HEK293 (cell line): ENCODE measurements around the gene SESTD1.

Source experiments
- CTCF ChIA-PET: fragments of 350-600 bp; formaldehyde crosslinking; extraction: SDS; loops from one replicate; lab custom pipeline; 2021; ENCODE audit warnings: antibody characterized with exemption; lab: Yijun Ruan, JAX
- POLR2A ChIA-PET: fragments of 300-600 bp; formaldehyde crosslinking; extraction: SDS; loops from one replicate; lab custom pipeline; 2020; ENCODE audit warnings: antibody characterized with exemption, inconsistent platforms; lab: Yijun Ruan, JAX
- H3K27ac ChIP-seq: fragments of 200-500 bp; sonication (Bioruptor generic); 2 replicates; pipeline ENCODE4 v1.5.1; 2014; ENCODE audit warnings: low read depth, low read length, control low read depth, inconsistent platforms; ENCODE audit errors: extremely low read depth
- H3K36me3 ChIP-seq, 2 experiments: fragments of 200-500 bp in 1 of 2; sonication (Bioruptor generic) in 1 of 2; 1 replicate in 1 of 2; 2 replicates in 1 of 2; pipeline ENCODE4 v1.5.1; 2014 to 2017; ENCODE audit warnings: inconsistent platforms in 2 of 2, low read length in 2 of 2; ENCODE audit not compliant: control insufficient read depth in 2 of 2, insufficient read depth in 1 of 2
- H3K4me1 ChIP-seq: fragments of 200-500 bp; sonication (Bioruptor generic); 2 replicates; pipeline ENCODE4 v1.5.1; 2014; ENCODE audit warnings: mild to moderate bottlenecking, low read length, inconsistent platforms; ENCODE audit not compliant: control insufficient read depth, insufficient read depth
- H3K4me3 ChIP-seq: 2 replicates; pipeline ENCODE4 v1.5.1; 2011; ENCODE audit warnings: low read depth, mild to moderate bottlenecking, control low read depth, low read length, moderate library complexity
- H3K9me3 ChIP-seq: fragments of 200-500 bp; sonication (Bioruptor generic); 2 replicates; pipeline ENCODE4 v1.5.1; 2014; ENCODE audit warnings: low read depth, low read length, inconsistent platforms; ENCODE audit not compliant: control insufficient read depth, insufficient read depth
- GLI4 ChIP-seq: fragments of 450-650 bp; formaldehyde crosslinking; IDR thresholded peaks from 2 replicates; pipeline ENCODE4 v1.5.1; 2016; ENCODE audit warnings: missing biosample characterization, missing genetic modification characterization
- RBAK ChIP-seq: fragments of 450-650 bp; formaldehyde crosslinking; IDR thresholded peaks from 2 replicates; pipeline ENCODE4 v1.5.1; 2016; ENCODE audit warnings: missing biosample characterization, missing genetic modification characterization
- SCRT2 ChIP-seq: fragments of 450-650 bp; formaldehyde crosslinking; IDR thresholded peaks from 2 replicates; pipeline ENCODE4 v1.5.1; 2016; ENCODE audit warnings: missing biosample characterization, missing genetic modification characterization
- TRIM28 ChIP-seq: IDR thresholded peaks from 2 replicates; pipeline ENCODE4 v1.6.1; 2011; ENCODE audit warnings: low read length, control low read depth, borderline replicate concordance
- ZBTB1 ChIP-seq: fragments of 450-650 bp; formaldehyde crosslinking; IDR thresholded peaks from 2 replicates; pipeline ENCODE4 v1.5.1; 2016; ENCODE audit warnings: missing biosample characterization, missing genetic modification characterization
- ZBTB48 ChIP-seq: fragments of 450-650 bp; formaldehyde crosslinking; IDR thresholded peaks from 2 replicates; pipeline ENCODE4 v1.5.1; 2016; ENCODE audit warnings: missing biosample characterization, missing genetic modification characterization
- ZNF133 ChIP-seq: fragments of 450-650 bp; formaldehyde crosslinking; IDR thresholded peaks from 2 replicates; pipeline ENCODE4 v1.5.1; 2016; ENCODE audit warnings: missing biosample characterization, missing genetic modification characterization
- ZNF274 ChIP-seq, 2 experiments: fragments of 200-500 bp in 1 of 2; fragments of 450-650 bp in 1 of 2; sonication (Bioruptor generic) in 1 of 2; formaldehyde crosslinking in 1 of 2; IDR thresholded peaks; 2 replicates each; pipeline versions ENCODE4 v1.5.1 to v1.6.1; 2014 to 2016; ENCODE audit warnings: borderline replicate concordance in 1 of 2, inconsistent platforms in 1 of 2, low read length in 1 of 2, missing biosample characterization in 1 of 2, missing genetic modification characterization in 1 of 2
- ZNF473 ChIP-seq: fragments of 450-650 bp; formaldehyde crosslinking; IDR thresholded peaks from 2 replicates; pipeline ENCODE4 v1.5.1; 2017; ENCODE audit warnings: missing biosample characterization, missing genetic modification characterization
- ZNF514 ChIP-seq: fragments of 450-650 bp; formaldehyde crosslinking; IDR thresholded peaks from 2 replicates; pipeline ENCODE4 v1.5.1; 2016; ENCODE audit warnings: missing biosample characterization, missing genetic modification characterization
- ZNF521 ChIP-seq: fragments of 450-650 bp; formaldehyde crosslinking; IDR thresholded peaks from 2 replicates; pipeline ENCODE4 v1.5.1; 2017; ENCODE audit warnings: missing biosample characterization, mild to moderate bottlenecking, missing genetic modification characterization
- ZNF626 ChIP-seq: fragments of 450-650 bp; sonication (Bioruptor Pico); formaldehyde crosslinking; IDR thresholded peaks from 2 replicates; pipeline ENCODE4 v1.5.1; 2018; ENCODE audit warnings: missing biosample characterization, missing genetic modification characterization, inconsistent platforms
- ZNF654 ChIP-seq: fragments of 450-650 bp; formaldehyde crosslinking; IDR thresholded peaks from 2 replicates; pipeline ENCODE4 v1.5.1; 2016; ENCODE audit warnings: low read depth, missing biosample characterization, missing genetic modification characterization
- ZNF660 ChIP-seq: fragments of 450-650 bp; IDR thresholded peaks from 2 replicates; pipeline ENCODE4 v1.5.1; 2018; ENCODE audit warnings: missing biosample characterization, mild to moderate bottlenecking, missing genetic modification characterization
- ZNF768 ChIP-seq: fragments of 450-650 bp; formaldehyde crosslinking; IDR thresholded peaks from 2 replicates; pipeline ENCODE4 v1.5.1; 2018; ENCODE audit warnings: missing biosample characterization, mild to moderate bottlenecking, missing genetic modification characterization
- ZNF776 ChIP-seq: fragments of 450-650 bp; formaldehyde crosslinking; IDR thresholded peaks from 2 replicates; pipeline ENCODE4 v1.5.0; 2017; ENCODE audit warnings: missing biosample characterization, missing genetic modification characterization, borderline replicate concordance
- TF ChIP-seq, protein P1 (sequence below): fragments of 450-650 bp; formaldehyde crosslinking; IDR thresholded peaks from 2 replicates; pipeline ENCODE4 v1.5.1; 2016; ENCODE audit warnings: missing biosample characterization, missing genetic modification characterization, borderline replicate concordance
- TF ChIP-seq, protein P2 (sequence below): fragments of 450-650 bp; formaldehyde crosslinking; IDR thresholded peaks from 2 replicates; pipeline ENCODE4 v1.5.1; 2016; ENCODE audit warnings: missing biosample characterization, missing genetic modification characterization
- TF ChIP-seq, protein P3 (sequence below): fragments of 450-650 bp; formaldehyde crosslinking; IDR thresholded peaks from 2 replicates; pipeline ENCODE4 v1.5.1; 2016; ENCODE audit warnings: missing biosample characterization, missing genetic modification characterization
- TF ChIP-seq, protein P4 (sequence below): fragments of 450-650 bp; formaldehyde crosslinking; IDR thresholded peaks from 2 replicates; pipeline ENCODE4 v1.5.1; 2017; ENCODE audit warnings: missing biosample characterization, missing genetic modification characterization

The SESTD1 gene

DNA sequence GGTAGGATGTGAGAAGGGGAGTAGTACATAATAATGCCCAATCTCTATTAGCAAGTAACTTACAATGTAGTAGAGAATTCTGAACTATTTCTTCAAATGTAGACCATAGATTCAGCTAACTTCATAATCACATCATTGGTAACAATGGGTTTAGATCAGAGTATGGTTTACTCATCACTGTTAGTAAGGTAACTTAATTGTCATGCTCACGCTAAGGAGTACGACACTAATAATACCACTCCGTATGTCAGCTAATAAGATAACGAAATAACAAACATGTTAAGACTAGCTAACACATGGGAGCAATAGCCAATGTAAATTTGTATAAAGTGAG lies 158.3 kb downstream of the SESTD1 start:
- no peak overlapping the region for H3K27ac ChIP-seq
- CTCF ChIA-PET: interaction anchor here (1.7 kb wide), 1 partner anchor 23 kb away, joined by 4 read pairs; no protein-coding TSS in a partner anchor

DNA sequence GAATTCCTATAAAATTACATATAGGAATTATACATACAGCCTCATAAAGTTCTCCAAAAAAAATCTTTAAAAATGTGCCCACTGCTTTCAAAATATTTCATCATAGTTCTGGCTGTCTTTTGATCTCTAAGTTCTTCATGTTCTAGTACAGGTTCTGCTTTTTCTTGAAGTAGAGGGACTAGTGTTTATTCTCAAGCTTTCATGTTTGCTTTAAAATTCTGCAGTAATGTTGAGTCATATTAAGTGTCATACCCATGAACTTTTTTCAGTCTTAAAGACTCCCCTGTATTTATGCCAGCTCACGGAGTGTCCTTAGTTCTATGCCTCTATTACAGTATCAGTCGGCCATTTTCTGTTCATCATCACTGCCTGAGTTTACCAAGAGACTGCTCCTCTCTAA lies 159.9 kb downstream of the SESTD1 start:
- Histone ChIP-seq H3K36me3 (peaks cover 8 to 15% of the 10 kb centered on the region in 2 experiments; a peak in 2 of 3 replicates), H3K4me1 (peaks cover 6% of the 10 kb centered on the region), H3K4me3 (no peak overlapping the region), H3K9me3 (no peaks in the 10 kb centered on the region), H3K27ac (no peak overlapping the region)
- CTCF ChIA-PET: interaction anchor here (1.0 kb wide), 1 partner anchor 300 kb away, joined by 3 read pairs; no protein-coding TSS in a partner anchor
- POLR2A ChIA-PET: no interaction called here
- no peak for TF ChIP-seq ZNF274 (IDR thresholded peaks at IDR 0.05; ENCODE audit: low read length)
- no peak for TF ChIP-seq ZNF274 (tag by site-specific recombination; IDR thresholded peaks at IDR 0.05; ENCODE audit: borderline replicate concordance)
- TF ChIP-seq TRIM28: no peak
- TF ChIP-seq, protein P1, sequence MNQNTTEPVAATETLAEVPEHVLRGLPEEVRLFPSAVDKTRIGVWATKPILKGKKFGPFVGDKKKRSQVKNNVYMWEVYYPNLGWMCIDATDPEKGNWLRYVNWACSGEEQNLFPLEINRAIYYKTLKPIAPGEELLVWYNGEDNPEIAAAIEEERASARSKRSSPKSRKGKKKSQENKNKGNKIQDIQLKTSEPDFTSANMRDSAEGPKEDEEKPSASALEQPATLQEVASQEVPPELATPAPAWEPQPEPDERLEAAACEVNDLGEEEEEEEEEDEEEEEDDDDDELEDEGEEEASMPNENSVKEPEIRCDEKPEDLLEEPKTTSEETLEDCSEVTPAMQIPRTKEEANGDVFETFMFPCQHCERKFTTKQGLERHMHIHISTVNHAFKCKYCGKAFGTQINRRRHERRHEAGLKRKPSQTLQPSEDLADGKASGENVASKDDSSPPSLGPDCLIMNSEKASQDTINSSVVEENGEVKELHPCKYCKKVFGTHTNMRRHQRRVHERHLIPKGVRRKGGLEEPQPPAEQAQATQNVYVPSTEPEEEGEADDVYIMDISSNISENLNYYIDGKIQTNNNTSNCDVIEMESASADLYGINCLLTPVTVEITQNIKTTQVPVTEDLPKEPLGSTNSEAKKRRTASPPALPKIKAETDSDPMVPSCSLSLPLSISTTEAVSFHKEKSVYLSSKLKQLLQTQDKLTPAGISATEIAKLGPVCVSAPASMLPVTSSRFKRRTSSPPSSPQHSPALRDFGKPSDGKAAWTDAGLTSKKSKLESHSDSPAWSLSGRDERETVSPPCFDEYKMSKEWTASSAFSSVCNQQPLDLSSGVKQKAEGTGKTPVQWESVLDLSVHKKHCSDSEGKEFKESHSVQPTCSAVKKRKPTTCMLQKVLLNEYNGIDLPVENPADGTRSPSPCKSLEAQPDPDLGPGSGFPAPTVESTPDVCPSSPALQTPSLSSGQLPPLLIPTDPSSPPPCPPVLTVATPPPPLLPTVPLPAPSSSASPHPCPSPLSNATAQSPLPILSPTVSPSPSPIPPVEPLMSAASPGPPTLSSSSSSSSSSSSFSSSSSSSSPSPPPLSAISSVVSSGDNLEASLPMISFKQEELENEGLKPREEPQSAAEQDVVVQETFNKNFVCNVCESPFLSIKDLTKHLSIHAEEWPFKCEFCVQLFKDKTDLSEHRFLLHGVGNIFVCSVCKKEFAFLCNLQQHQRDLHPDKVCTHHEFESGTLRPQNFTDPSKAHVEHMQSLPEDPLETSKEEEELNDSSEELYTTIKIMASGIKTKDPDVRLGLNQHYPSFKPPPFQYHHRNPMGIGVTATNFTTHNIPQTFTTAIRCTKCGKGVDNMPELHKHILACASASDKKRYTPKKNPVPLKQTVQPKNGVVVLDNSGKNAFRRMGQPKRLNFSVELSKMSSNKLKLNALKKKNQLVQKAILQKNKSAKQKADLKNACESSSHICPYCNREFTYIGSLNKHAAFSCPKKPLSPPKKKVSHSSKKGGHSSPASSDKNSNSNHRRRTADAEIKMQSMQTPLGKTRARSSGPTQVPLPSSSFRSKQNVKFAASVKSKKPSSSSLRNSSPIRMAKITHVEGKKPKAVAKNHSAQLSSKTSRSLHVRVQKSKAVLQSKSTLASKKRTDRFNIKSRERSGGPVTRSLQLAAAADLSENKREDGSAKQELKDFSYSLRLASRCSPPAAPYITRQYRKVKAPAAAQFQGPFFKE: no peak
- no peak for TF ChIP-seq ZNF660
- no peak for TF ChIP-seq ZNF776 (tag by site-specific recombination)

More for the DNA sequence above, 158.3 kb downstream of the SESTD1 start:
- no peak overlapping the region for H3K4me3 ChIP-seq
- TF ChIP-seq RBAK (tag by site-specific recombination): no peak
- TF ChIP-seq, protein P2, sequence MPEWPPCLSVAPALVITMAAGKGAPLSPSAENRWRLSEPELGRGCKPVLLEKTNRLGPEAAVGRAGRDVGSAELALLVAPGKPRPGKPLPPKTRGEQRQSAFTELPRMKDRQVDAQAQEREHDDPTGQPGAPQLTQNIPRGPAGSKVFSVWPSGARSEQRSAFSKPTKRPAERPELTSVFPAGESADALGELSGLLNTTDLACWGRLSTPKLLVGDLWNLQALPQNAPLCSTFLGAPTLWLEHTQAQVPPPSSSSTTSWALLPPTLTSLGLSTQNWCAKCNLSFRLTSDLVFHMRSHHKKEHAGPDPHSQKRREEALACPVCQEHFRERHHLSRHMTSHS (tag by site-specific recombination): no peak
- no peak for TF ChIP-seq ZBTB48 (tag by site-specific recombination)
- TF ChIP-seq ZNF473 (tag by site-specific recombination): no peak
- TF ChIP-seq ZNF514 (tag by site-specific recombination): no peak
- TF ChIP-seq ZNF133 (tag by site-specific recombination): no peak
- TF ChIP-seq ZNF626 (tag by site-specific recombination): no peak
- no peak for TF ChIP-seq ZNF521
- TF ChIP-seq, protein P3, sequence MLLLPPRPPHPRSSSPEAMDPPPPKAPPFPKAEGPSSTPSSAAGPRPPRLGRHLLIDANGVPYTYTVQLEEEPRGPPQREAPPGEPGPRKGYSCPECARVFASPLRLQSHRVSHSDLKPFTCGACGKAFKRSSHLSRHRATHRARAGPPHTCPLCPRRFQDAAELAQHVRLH (tag by site-specific recombination): no peak
- TF ChIP-seq GLI4 (tag by site-specific recombination): no peak
- no peak for TF ChIP-seq ZNF654 (tag by site-specific recombination)
- TF ChIP-seq ZNF768 (tag by site-specific recombination): no peak
- TF ChIP-seq, protein P1: no peak
- TF ChIP-seq ZBTB1: no peak
- TF ChIP-seq, protein P4, sequence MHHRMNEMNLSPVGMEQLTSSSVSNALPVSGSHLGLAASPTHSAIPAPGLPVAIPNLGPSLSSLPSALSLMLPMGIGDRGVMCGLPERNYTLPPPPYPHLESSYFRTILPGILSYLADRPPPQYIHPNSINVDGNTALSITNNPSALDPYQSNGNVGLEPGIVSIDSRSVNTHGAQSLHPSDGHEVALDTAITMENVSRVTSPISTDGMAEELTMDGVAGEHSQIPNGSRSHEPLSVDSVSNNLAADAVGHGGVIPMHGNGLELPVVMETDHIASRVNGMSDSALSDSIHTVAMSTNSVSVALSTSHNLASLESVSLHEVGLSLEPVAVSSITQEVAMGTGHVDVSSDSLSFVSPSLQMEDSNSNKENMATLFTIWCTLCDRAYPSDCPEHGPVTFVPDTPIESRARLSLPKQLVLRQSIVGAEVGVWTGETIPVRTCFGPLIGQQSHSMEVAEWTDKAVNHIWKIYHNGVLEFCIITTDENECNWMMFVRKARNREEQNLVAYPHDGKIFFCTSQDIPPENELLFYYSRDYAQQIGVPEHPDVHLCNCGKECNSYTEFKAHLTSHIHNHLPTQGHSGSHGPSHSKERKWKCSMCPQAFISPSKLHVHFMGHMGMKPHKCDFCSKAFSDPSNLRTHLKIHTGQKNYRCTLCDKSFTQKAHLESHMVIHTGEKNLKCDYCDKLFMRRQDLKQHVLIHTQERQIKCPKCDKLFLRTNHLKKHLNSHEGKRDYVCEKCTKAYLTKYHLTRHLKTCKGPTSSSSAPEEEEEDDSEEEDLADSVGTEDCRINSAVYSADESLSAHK (tag by site-specific recombination): no peak
- TF ChIP-seq SCRT2 (tag by site-specific recombination): no peak
- peaks cover 6% of the 10 kb centered on the region for H3K4me1 ChIP-seq
- H3K9me3 ChIP-seq: no peaks in the 10 kb centered on the region
- H3K36me3 ChIP-seq: peaks cover 8 to 24% of the 10 kb centered on the region in 2 experiments; a peak in 2 of 3 replicates
- POLR2A ChIA-PET: no interaction called here
